HepG2 (cell line): ENCODE data around the gene GLRA3. TPM values are rescaled to one million over a fixed set of nuclear protein-coding genes. Genes with fewer than 3 reads are reported as not detected.

Experiments
- ATAC-seq: fragments of 200-7000 bp; cut with Tn5 transposase; 3 replicates; pipeline ENCODE4 v1.9.1; 2020; ENCODE audit warnings: mild to moderate bottlenecking, moderate library complexity
- BruUV-seq: library from RNA; stranded (reverse); fragments of 400-500 nt; replicated peaks from 2 replicates; lab custom pipeline; 2021; lab: Mats Ljungman, UMichigan
- CTCF ChIA-PET: fragments of 300-600 bp; formaldehyde crosslinking; extraction: SDS; loops from one replicate; lab custom pipeline; 2021; ENCODE audit warnings: low total read pairs, inconsistent platforms, low intra/inter-chr PET ratio; lab: Yijun Ruan, JAX
- POLR2A ChIA-PET: fragments of 350-600 bp; sonication (Branson Sonifier 250); formaldehyde crosslinking; loops from one replicate; lab custom pipeline; 2020; ENCODE audit warnings: antibody characterized with exemption, inconsistent platforms; lab: Yijun Ruan, JAX
- DNase-seq: peaks from one replicate; pipeline ENCODE4 v3.0.0-alpha.2; 2015; ENCODE audit warnings: low spot score
- FAIRE-seq: peaks from 3 replicates; lab custom pipeline; 2011; peaks lifted over from hg19 to GRCh38; lab: Jason Lieb, UNC
- H2AFZ ChIP-seq: one replicate; pipeline ENCODE4 v1.6.1; 2011; ENCODE audit warnings: low read length, inconsistent platforms
- H3K27ac ChIP-seq: fragments of 300-600 bp; 3 replicates; pipeline ENCODE4 v1.8.0; 2011; ENCODE audit warnings: mixed run types, mild to moderate bottlenecking, mixed read lengths, low read length, inconsistent platforms; ENCODE audit not compliant: insufficient read depth; ENCODE audit errors: extremely low read length
- H3K27me3 ChIP-seq, 2 experiments: fragments of 200-600 bp in 1 of 2; 2 replicates in 1 of 2; 3 replicates in 1 of 2; pipeline versions ENCODE4 v1.6.0 to v1.8.0; 2011; ENCODE audit warnings: low read length in 2 of 2, mild to moderate bottlenecking in 2 of 2, moderate library complexity in 2 of 2, inconsistent platforms in 1 of 2; ENCODE audit not compliant: insufficient read depth in 2 of 2, control insufficient read depth in 1 of 2
- H3K36me3 ChIP-seq, 2 experiments: fragments of 200-600 bp in 1 of 2; replicated peaks in 1 of 2; 2 replicates in 1 of 2; 3 replicates in 1 of 2; pipeline versions ENCODE4 v1.5.1 to v1.8.0; 2011; ENCODE audit warnings: low read length in 2 of 2, inconsistent platforms in 1 of 2; ENCODE audit not compliant: insufficient read depth in 2 of 2, control insufficient read depth in 1 of 2
- H3K4me1 ChIP-seq: 2 replicates; pipeline ENCODE4 v1.5.1; 2012; ENCODE audit warnings: low read length, inconsistent platforms; ENCODE audit not compliant: insufficient read depth
- H3K4me2 ChIP-seq: 2 replicates; pipeline ENCODE4 v1.6.0; 2011; ENCODE audit warnings: low read depth, low read length, inconsistent platforms
- H3K4me3 ChIP-seq, 3 experiments: fragments of 200-600 bp in 1 of 3; sonication (generic), shearing (Covaris generic) in 1 of 3; replicated peaks in 1 of 3; 2 replicates each; pipeline ENCODE4 v1.5.1; 2011 to 2016; ENCODE audit warnings: low read length in 3 of 3, inconsistent platforms in 2 of 3, low read depth in 2 of 3, mild to moderate bottlenecking in 2 of 3, control low read depth in 1 of 3, mixed read lengths in 1 of 3; ENCODE audit not compliant: insufficient read depth in 1 of 3
- H3K79me2 ChIP-seq: one replicate; pipeline ENCODE4 v1.6.1; 2011; ENCODE audit warnings: low read length, inconsistent platforms; ENCODE audit not compliant: insufficient read depth
- H3K9ac ChIP-seq: 2 replicates; pipeline ENCODE4 v1.6.0; 2011; ENCODE audit warnings: mild to moderate bottlenecking, low read depth, low read length, inconsistent platforms; ENCODE audit not compliant: insufficient read depth
- H3K9me3 ChIP-seq: 2 replicates; pipeline ENCODE4 v1.5.1; 2012; ENCODE audit warnings: mild to moderate bottlenecking, low read length
- H4K20me1 ChIP-seq: 2 replicates; pipeline ENCODE4 v1.6.0; 2011; ENCODE audit warnings: inconsistent platforms, mild to moderate bottlenecking, low read length, moderate library complexity; ENCODE audit not compliant: insufficient read depth
- EEA1 ChIP-seq: sonication (generic); formaldehyde crosslinking; IDR thresholded peaks from 2 replicates; pipeline ENCODE4 v1.5.1; 2020; ENCODE audit warnings: mild to moderate bottlenecking, missing genetic modification reagents, borderline replicate concordance
- KDM1A ChIP-seq: IDR thresholded peaks from 2 replicates; pipeline ENCODE4 v1.6.1; 2016; ENCODE audit warnings: missing compliant biosample characterization
- RFX5 ChIP-seq: IDR thresholded peaks from 2 replicates; pipeline ENCODE4 v1.6.1; 2011; ENCODE audit warnings: low read depth, low read length, improper control_type of control experiment
- RORA ChIP-seq: sonication (generic); formaldehyde crosslinking; IDR thresholded peaks from 2 replicates; pipeline ENCODE4 v1.5.0; 2020; ENCODE audit warnings: mild to moderate bottlenecking, missing genetic modification reagents, moderate library complexity
- TP53 ChIP-seq: sonication (generic); formaldehyde crosslinking; conservative IDR thresholded peaks from 2 replicates; pipeline ENCODE4 v1.4.0; 2020; ENCODE audit warnings: missing genetic modification reagents
- U2AF1 ChIP-seq: fragments of 200-400 bp; formaldehyde crosslinking; optimal IDR thresholded peaks from 2 replicates; pipeline ENCODE3; 2017; ENCODE audit warnings: mild to moderate bottlenecking, low read depth, low read length
- ZNF143 ChIP-seq: sonication (generic); formaldehyde crosslinking; IDR thresholded peaks from 2 replicates; pipeline ENCODE4 v1.4.0; 2020; ENCODE audit warnings: missing genetic modification reagents
- ZNF33B ChIP-seq: sonication (generic); formaldehyde crosslinking; IDR thresholded peaks from 2 replicates; pipeline ENCODE4 v1.5.1; 2020; ENCODE audit warnings: mild to moderate bottlenecking, missing genetic modification reagents
- ZNF367 ChIP-seq: sonication (generic); formaldehyde crosslinking; IDR thresholded peaks from 2 replicates; pipeline ENCODE4 v1.4.0; 2020; ENCODE audit warnings: missing genetic modification reagents, borderline replicate concordance
- ZNF496 ChIP-seq: sonication (generic); formaldehyde crosslinking; IDR thresholded peaks from 2 replicates; pipeline ENCODE4 v1.8.1; 2023; ENCODE audit warnings: mild to moderate bottlenecking, moderate library complexity, missing genetic modification reagents; ENCODE audit not compliant: insufficient replicate concordance
- ZNF574 ChIP-seq: sonication (generic); formaldehyde crosslinking; IDR thresholded peaks from 2 replicates; pipeline ENCODE4 v1.4.0; 2020; ENCODE audit warnings: missing genetic modification reagents
- in situ Hi-C: cut with HindIII; loops from 2 replicates; pipeline ENCODE4 v1.10.0; 2017; ENCODE audit warnings: low pct_unique_long_range_greater_than_20kb; ENCODE audit not compliant: extremely low pct_ligation_motif_present
- intact Hi-C: fragments of 100-400 bp; cut with micrococcal nuclease; formaldehyde crosslinking; loops from one replicate; pipeline ENCODE4 v1.10.0; 2022; ENCODE audit not compliant: unreplicated experiment
- polyA plus RNA-seq, 8 experiments: library from polyadenylated mRNA; depleted of rRNA in 3 of 8; stranded (reverse) in 7 of 8; unstranded in 1 of 8; fragments of >200 nt; fragmentation: Illumina TruSeq in 4 of 8; extraction: Trizol in 4 of 8; gene quantifications; 2 replicates each; pipeline versions ENCODE4 v1.2.1 to v1.2.3, GENCODE V29; 2011 to 2016; ENCODE audit warnings: low read depth in 4 of 8, missing spikeins in 1 of 8, mixed read lengths in 1 of 8; ENCODE audit not compliant: insufficient read depth in 1 of 8
- total RNA-seq, 5 experiments: library from RNA; depleted of rRNA; stranded (reverse); fragments of >200 nt; fragmentation: Illumina TruSeq; extraction: Trizol; gene quantifications; 2 replicates each; pipeline ENCODE4 v1.2.3, GENCODE V29; 2016; ENCODE audit warnings: low read depth in 1 of 5
- TF ChIP-seq, protein P1 (sequence below): sonication (generic); formaldehyde crosslinking; IDR thresholded peaks from 2 replicates; pipeline ENCODE4 v1.4.0; 2020; ENCODE audit warnings: missing genetic modification reagents, borderline replicate concordance
- TF ChIP-seq, protein P2 (sequence below): sonication (generic); formaldehyde crosslinking; IDR thresholded peaks from 2 replicates; pipeline ENCODE4 v1.4.0; 2020; ENCODE audit warnings: missing genetic modification reagents

GLRA3 gene
- total and polyA plus RNA-seq, 2 of the 13 experiments (the other 11 are each of a cell fraction or from before 2014, with no cell fraction given): not detected

- TF ChIP-seq, protein P1, sequence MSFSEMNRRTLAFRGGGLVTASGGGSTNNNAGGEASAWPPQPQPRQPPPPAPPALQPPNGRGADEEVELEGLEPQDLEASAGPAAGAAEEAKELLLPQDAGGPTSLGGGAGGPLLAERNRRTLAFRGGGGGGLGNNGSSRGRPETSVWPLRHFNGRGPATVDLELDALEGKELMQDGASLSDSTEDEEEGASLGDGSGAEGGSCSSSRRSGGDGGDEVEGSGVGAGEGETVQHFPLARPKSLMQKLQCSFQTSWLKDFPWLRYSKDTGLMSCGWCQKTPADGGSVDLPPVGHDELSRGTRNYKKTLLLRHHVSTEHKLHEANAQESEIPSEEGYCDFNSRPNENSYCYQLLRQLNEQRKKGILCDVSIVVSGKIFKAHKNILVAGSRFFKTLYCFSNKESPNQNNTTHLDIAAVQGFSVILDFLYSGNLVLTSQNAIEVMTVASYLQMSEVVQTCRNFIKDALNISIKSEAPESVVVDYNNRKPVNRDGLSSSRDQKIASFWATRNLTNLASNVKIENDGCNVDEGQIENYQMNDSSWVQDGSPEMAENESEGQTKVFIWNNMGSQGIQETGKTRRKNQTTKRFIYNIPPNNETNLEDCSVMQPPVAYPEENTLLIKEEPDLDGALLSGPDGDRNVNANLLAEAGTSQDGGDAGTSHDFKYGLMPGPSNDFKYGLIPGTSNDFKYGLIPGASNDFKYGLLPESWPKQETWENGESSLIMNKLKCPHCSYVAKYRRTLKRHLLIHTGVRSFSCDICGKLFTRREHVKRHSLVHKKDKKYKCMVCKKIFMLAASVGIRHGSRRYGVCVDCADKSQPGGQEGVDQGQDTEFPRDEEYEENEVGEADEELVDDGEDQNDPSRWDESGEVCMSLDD (CRISPR knock-in tag): no peak
Observed at GRCh38 chr4:174697202-174697601, 131.8 kb downstream of the GLRA3 start (continued).

- H3K4me2 ChIP-seq: no peak overlapping the region
- no peaks in the 10 kb centered on the region for H3K4me1 ChIP-seq
- intact Hi-C loops (no loop called here), in situ Hi-C loops (no loop called here)
- H3K4me3 ChIP-seq: no peak overlapping the region
- FAIRE-seq (no peak), ATAC-seq (no peak), DNase-seq (no peak)
- ChIA-PET CTCF (no interaction called here), POLR2A (no interaction called here)
- no peaks in the 10 kb centered on the region for H3K9me3 ChIP-seq
- no peak overlapping the region for H3K9ac ChIP-seq
- H3K79me2 ChIP-seq: no peaks in the 10 kb centered on the region
- no peak overlapping the region for H2AFZ ChIP-seq
- no peak overlapping the region for H3K27ac ChIP-seq
- H4K20me1 ChIP-seq: no peaks in the 10 kb centered on the region
- no peaks in the 10 kb centered on the region for H3K27me3 ChIP-seq
- no TSS peak for BruUV-seq
- H3K36me3 ChIP-seq: no peaks in the 10 kb centered on the region
- TF ChIP-seq ZNF574 (CRISPR knock-in tag) (no peak), RORA (no peak), ZNF33B (no peak), ZNF143 (CRISPR knock-in tag) (no peak), TP53 (CRISPR knock-in tag) (no peak), U2AF1 (no peak), ZNF367 (CRISPR knock-in tag) (no peak), EEA1 (CRISPR knock-in tag) (no peak), ZNF496 (CRISPR knock-in tag) (no peak), KDM1A (no peak), RFX5 (no peak)
- TF ChIP-seq, protein P2, sequence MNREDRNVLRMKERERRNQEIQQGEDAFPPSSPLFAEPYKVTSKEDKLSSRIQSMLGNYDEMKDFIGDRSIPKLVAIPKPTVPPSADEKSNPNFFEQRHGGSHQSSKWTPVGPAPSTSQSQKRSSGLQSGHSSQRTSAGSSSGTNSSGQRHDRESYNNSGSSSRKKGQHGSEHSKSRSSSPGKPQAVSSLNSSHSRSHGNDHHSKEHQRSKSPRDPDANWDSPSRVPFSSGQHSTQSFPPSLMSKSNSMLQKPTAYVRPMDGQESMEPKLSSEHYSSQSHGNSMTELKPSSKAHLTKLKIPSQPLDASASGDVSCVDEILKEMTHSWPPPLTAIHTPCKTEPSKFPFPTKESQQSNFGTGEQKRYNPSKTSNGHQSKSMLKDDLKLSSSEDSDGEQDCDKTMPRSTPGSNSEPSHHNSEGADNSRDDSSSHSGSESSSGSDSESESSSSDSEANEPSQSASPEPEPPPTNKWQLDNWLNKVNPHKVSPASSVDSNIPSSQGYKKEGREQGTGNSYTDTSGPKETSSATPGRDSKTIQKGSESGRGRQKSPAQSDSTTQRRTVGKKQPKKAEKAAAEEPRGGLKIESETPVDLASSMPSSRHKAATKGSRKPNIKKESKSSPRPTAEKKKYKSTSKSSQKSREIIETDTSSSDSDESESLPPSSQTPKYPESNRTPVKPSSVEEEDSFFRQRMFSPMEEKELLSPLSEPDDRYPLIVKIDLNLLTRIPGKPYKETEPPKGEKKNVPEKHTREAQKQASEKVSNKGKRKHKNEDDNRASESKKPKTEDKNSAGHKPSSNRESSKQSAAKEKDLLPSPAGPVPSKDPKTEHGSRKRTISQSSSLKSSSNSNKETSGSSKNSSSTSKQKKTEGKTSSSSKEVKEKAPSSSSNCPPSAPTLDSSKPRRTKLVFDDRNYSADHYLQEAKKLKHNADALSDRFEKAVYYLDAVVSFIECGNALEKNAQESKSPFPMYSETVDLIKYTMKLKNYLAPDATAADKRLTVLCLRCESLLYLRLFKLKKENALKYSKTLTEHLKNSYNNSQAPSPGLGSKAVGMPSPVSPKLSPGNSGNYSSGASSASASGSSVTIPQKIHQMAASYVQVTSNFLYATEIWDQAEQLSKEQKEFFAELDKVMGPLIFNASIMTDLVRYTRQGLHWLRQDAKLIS (CRISPR knock-in tag): no peak
Observed at GRCh38 chr4:174696657-174697056, 132.4 kb downstream of the GLRA3 start.
